IPS-11a (cell line): ENCODE results near the gene TUT1.
"Not testable (repeated sequence)": the region's sequence is repeated elsewhere in the genome, so short reads cannot be mapped to it uniquely, and the experiment has no call there.

Experiments
- H3K4me3 ChIP-seq: one replicate; pipeline ENCODE4 v1.5.1; 2013; ENCODE audit warnings: low read depth, low read length, control low read depth

Gene TUT1

DNA sequence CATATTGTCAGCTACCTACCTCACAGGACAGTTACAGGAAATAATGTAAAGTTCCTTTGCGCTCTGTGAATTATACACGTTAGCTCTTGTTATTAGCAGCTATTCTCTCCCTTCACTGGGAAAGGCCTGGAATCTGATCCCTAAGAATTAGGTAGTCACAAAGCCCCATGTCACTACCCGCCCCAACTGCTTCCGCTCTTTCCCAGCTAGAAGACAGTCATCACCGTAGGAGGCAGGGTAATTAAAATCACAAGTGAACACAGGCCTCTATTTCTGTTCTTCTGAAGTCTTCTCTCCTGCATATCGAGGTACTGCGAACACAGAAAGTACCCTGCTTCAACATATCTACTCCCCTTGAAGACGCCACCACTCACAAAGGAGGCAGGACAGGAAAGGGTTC lies 32.1 kb downstream of the TUT1 start:
- H3K4me3 ChIP-seq: no peak overlapping the region

GRCh38 chr11:62558669-62559068 lies 32.7 kb downstream of the TUT1 start:
- no peak overlapping the region for H3K4me3 ChIP-seq

GRCh38 chr11:62556875-62557631 lies 34.3 kb downstream of the TUT1 start:
- H3K4me3 ChIP-seq: no peak overlapping the region

DNA sequence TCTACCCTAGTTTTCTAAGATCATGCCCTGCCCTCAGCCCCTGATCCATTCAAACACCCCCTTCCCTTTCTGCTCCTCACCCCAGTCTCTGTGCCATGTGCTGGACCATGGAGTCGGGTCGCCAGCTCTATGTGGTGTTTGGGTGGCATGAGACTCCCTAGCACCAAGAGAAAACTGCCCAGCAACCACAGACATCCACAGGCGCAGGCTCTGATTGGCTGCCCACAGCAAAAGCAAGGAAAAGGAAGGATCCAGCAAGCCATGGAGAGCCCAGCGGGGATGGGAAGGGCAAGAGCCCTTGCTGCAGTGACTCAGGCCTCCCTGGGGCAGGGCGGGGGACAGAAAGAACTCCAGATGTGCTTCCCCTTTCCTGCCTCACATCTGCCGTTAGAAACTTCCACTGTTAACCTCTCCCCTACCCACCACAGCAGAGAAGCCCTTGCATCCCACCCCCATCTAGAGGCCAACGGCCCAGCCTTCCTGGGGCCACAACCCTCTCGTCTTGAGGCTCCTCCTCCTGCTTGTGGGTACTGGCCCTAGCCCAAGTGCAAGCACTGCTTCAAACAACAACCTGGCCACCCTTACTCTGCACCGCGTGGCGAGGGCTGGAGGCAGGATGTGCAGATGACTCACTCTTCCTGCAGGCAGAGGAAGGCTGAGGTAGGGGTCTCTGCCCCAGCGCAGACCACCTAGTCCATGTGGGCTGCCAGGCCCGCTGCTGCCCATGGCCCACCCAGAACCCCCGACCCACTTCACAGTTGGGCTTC lies 35.0 kb downstream of the TUT1 start:
- H3K4me3 ChIP-seq: no peak overlapping the region

DNA sequence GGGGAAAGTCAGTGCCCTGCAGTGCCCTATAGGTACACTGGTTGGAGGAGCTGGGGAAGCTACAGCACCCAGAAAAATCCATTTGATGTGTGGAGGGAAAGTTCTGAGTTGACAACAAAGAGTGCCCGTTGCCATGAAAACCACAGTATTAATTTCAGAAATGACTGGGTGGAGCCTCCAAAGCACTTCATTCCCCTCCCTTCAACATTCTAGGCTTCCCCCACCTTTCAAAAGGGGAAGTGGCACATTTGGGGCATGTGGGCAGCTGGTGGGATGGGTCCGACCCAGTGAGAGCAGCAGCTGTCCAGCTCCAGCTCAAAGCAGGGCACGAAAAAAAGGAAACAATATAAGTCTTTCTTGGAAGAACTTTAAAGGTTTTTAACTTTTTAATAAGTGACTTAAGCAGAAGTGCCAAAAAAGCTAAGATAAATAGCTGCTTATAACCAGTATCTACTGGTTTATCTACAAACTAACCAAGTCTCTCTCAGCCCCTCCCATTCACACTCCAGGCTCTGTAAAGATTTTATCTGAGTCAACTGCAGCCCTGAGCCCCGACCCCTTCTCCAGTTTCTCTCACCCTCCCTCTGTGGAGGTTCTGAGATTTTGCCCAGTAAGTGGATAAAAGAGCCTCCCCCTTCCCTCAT lies 35.7 kb downstream of the TUT1 start:
- H3K4me3 ChIP-seq: no peak overlapping the region

- no peak overlapping the region for H3K4me3 ChIP-seq
These were observed 36.7 kb downstream of the TUT1 start for GRCh38 chr11:62554387-62555167.

DNA sequence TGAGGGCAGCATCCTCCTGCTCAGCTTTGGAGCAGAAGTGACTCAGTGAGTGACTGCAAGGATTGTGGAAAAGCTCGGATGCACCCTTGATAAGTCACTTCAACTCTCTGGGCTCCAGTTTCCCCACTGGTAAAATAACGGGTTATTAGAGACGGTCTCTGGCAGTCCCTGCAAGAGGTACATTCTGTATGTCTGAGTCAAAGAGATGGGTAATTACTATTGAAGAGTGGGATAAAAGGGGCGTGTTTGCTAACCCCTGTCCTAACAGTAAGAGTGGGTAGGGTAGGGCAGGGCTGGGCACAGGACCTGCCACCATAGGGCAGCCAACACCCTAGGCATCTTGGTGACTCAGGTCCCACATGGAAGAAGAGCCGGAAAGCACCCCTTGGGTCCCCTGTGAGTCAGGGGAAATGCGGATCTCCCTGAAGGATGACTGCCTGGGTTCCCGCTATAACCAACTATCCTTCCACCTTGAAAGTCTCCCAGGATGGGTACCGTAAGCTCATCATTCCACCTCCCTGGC lies 37.4 kb downstream of the TUT1 start:
- H3K4me3 ChIP-seq: no peak overlapping the region

DNA sequence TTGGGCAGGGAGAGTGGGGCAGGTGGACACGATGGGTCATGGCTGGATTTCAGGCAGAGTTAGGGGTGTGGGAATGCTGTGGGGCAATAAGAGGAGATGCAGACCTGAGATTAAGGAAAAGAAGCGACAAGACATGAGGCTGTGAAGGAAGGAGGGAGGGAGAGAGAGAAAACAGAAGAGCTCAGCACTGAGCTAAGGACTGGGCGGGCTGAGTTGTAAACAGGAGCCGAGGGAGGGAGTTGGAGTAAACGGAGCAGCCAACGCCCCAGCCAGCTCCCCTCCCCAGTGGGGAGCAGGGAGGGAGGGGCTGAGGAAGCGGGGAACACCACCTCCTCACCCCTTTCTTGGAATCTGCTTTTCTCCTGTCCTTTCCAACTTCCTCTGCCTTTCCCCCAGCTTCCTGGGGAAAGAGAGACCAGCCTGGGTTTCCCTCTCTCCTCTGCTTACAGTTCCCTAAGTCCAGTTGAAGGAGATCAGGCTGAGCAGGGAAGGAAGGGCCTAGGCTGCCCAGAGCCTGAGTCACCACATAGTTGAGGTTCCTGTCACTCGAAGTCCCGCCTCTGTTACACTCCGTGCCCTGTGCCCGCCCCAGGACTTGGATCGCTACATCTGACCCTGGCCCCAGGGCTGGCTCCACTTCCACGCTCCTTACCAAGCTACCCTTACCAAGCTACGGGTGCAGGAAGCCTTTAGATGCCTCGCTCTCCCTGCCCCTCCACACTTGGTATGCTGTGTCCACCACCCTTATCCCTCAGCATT lies 38.1 kb downstream of the TUT1 start:
- H3K4me3 ChIP-seq: no peak overlapping the region

DNA sequence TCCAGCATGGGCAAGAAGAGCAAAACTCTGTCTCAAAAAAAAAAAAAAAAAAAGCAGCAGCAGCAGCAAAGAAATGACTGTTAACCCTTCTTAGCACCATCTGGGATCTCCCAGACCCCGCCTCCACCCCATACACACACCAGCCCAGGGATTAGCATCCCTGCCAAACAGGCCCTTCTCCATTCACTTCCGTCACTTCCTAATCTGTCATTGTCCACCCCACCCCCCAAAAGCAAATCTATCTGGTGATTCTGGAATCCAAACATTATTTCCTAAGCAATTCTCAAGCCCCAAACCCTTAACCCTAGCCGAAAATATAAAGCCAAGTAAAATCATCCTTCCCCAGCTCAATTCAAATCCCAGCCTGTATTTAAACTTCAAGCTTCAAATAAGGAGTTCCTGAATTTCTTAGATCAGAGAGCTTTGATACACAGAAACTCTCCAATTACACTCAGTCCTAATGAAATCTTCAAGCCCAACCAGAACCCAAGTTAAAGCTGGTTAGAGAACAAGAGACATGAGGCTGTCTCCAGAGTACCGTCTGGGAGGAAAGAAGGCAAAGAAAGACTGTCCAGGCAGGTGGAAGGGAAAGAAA lies 38.7 kb downstream of the TUT1 start:
- H3K4me3 ChIP-seq: no peak overlapping the region

GRCh38 chr11:62550478-62550877 lies 40.8 kb downstream of the TUT1 start:
- not testable (repeated sequence) for H3K4me3 ChIP-seq

DNA sequence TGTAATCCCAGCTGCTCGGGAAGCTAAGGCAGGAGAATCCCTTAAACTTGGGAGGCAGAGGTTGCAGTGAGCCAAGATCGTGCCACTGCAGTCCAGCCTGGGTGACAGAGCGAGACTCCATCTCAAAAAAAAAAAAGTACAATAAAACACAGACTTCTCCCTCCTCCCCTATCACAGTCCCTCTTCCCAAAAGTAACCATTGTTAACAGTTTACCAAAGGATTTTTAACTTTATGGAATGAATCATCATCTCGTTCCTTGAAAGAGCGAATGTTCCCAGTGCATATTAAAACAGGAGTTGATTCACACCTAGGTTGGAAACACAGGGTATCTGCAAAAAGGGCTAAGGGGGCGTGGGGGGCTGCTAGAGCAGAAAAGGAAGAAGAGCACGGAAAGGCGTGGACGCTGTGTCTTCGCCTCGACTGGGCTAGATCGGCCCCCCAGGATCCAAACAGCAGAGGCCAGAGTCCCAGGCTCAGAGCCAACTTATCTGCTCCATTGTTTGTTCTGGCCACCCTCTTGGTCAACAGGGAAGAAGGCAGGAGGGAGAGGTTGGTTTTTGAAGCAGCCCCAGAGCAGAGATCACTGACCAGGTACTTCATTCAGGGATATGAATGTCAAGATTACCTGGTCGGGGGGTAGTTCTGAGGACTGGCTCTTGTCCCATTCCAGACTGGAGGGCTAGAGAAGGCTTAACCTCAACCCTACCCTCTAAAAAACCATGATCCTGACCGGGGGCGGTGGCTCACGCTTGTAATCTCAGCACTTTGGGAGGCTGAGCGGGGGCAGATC lies 42.6 kb downstream of the TUT1 start:
- H3K4me3 ChIP-seq: no peak overlapping the region

GRCh38 chr11:62547691-62548281 lies 43.5 kb downstream of the TUT1 start:
- H3K4me3 ChIP-seq: no peak overlapping the region

DNA sequence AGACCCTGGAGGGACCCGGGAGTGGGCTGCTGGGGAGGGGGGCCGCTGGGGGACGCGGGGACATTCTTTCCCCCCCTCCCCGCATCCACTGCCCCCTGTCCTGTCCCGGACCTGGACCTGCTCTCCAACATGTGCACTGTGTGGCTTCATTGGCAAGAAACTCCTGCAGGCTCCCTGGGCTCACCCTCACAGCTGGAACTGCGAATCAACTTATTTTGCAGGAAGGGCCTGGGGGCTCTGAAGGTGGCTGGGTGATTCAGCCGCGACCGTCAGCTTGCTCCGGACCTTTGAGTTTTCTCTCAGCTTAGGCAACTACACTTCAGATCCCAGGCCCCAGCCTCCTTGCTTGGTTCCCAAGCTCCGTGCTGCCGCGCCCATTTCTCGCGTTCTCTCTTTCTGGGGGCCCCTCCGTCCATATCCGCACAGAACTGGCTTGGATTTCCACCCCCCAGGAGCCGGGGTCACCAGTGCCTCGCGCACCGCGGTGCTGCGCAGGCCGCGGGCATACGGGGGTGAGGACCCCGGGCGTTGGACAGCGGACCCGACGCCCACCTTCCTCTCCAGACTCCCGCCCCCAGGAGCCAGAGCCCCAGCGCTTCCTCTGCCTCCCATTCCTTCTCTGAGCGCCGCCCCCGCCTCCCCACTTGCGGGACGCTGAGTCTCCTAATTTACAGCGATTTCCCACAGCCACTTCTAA lies 44.2 kb downstream of the TUT1 start:
- peak overlapping the region; percentile 24 for H3K4me3 ChIP-seq

DNA sequence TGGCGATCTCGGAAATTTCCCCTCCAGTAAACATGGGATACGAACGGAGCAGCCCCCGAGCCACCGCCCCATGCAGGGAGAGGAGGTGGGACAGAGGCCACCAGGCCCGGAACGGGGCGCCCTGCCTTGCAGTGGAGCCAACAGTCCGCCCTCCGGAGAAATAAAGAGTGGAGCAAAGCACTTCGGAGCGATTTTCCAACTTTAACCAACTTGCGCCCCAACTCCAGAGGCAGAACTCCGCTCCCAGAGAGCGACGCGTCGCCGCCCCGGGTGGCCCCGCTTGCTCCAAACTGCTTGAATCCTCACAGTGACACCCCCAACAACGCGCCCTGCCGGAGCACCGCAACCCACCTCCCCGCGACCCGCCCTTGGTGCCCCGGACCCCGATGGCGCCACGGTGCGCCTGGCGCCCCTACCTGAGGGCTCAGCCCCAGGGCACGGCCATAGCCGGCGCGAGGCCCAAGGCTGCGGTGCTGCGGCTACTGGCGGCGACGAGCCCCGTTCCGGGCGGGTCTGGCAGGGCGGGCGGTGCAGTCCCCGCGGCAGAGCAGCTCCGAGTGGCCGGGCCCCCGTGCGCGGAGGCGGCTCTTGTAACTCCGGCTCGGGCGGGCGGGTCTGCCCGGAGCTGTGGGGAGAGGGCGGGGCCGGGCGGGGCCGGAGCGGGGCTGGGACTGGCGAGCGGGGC lies 44.9 kb downstream of the TUT1 start, which contains the start of gene AHNAK:
Gene AHNAK (minus strand): TSS at position 563 of the 685 bp plus-strand sequence. CDS start 10,708 bp downstream, outside the sequence.
- peak within 1 kb of the TSS; percentile 71 for H3K4me3 ChIP-seq

GRCh38 chr11:62545437-62546243 lies 45.7 kb downstream of the TUT1 start:
- H3K4me3 ChIP-seq: peak overlapping the region; percentile 71
